GM18499 (cell line): ENCODE measurements around the gene ZBTB20.
A peak's percentile ranks its signal among the peaks of the same experiment; 100 is the strongest.
"Not testable (repeated sequence)": the region's sequence is repeated elsewhere in the genome, so short reads cannot be mapped to it uniquely, and the experiment has no call there.

Experiments used
- ATAC-seq: cut with Tn5 transposase; IDR thresholded peaks from one replicate; pipeline ENCODE4 v1.9.1; 2021; ENCODE audit warnings: moderate number of reproducible peaks; ENCODE audit not compliant: insufficient read depth, unreplicated experiment

ZBTB20 gene

GRCh38 chr3:115146418-115147328 is at the start of gene ZBTB20:
TSS of gene ZBTB20 (minus strand) at chr3:115147288.
- ATAC-seq, result peak; percentile 2

- ATAC-seq, result no peak
Observed at GRCh38 chr3:115194476-115194875, 47.4 kb upstream of the ZBTB20 start.

- ATAC-seq, result no peak
Observed at GRCh38 chr3:115190747-115191146, 43.7 kb upstream of the ZBTB20 start.

GRCh38 chr3:115187149-115187757 is 40.2 kb upstream of the ZBTB20 start:
- ATAC-seq, result peak; percentile 99

GRCh38 chr3:115186351-115187148 is 39.5 kb upstream of the ZBTB20 start:
- ATAC-seq, result peak; percentile 19

GRCh38 chr3:115184859-115185572 is 37.9 kb upstream of the ZBTB20 start:
- not testable (repeated sequence) for ATAC-seq

- ATAC-seq, result not testable (repeated sequence)
Observed at GRCh38 chr3:115178930-115179329, 31.8 kb upstream of the ZBTB20 start.

- no peak for ATAC-seq
Observed at GRCh38 chr3:115169808-115170207, 22.7 kb upstream of the ZBTB20 start.

GRCh38 chr3:115165701-115166100 is 18.6 kb upstream of the ZBTB20 start:
- no peak for ATAC-seq

GRCh38 chr3:115165266-115165665 is 18.2 kb upstream of the ZBTB20 start:
- ATAC-seq, result no peak

- no peak for ATAC-seq
Observed at GRCh38 chr3:115164374-115165221, 17.5 kb upstream of the ZBTB20 start.

GRCh38 chr3:115162759-115163158 is 15.7 kb upstream of the ZBTB20 start:
- no peak for ATAC-seq

GRCh38 chr3:115161866-115162265 is 14.8 kb upstream of the ZBTB20 start:
- ATAC-seq, result no peak

GRCh38 chr3:115161168-115161834 is 14.2 kb upstream of the ZBTB20 start:
- no peak for ATAC-seq

GRCh38 chr3:115160295-115160694 is 13.2 kb upstream of the ZBTB20 start:
- ATAC-seq, result peak; percentile 99

GRCh38 chr3:115156046-115156654 is 9.1 kb upstream of the ZBTB20 start:
- ATAC-seq, result no peak

- no peak for ATAC-seq
Observed at GRCh38 chr3:115154611-115155010, 7.5 kb upstream of the ZBTB20 start.

GRCh38 chr3:115151921-115152320 is 4.8 kb upstream of the ZBTB20 start:
- no peak for ATAC-seq
